ENCODE data around the gene RNF145.

Gene RNF145

DNA sequence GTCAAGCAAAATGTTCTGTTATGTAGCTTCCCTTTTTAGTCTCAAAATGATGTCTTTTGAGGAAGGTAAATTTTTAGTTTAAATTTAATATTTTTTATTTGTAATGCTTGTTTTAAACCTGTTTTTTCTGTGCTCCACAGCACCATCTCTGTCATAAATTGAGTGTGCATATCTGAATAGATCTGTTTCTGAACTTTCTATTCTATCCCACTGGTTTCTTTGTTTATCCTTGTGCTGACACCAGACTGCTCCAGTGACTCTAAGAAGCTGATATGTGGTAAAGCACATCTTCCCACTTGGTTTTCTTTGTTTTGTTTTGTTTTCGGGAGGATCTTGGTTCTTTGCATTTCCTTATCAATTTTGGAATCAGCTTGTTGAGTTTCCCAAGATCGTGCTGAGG lies 7.1 kb upstream of the RNF145 start:
- DNase-seq: no peak

DNA sequence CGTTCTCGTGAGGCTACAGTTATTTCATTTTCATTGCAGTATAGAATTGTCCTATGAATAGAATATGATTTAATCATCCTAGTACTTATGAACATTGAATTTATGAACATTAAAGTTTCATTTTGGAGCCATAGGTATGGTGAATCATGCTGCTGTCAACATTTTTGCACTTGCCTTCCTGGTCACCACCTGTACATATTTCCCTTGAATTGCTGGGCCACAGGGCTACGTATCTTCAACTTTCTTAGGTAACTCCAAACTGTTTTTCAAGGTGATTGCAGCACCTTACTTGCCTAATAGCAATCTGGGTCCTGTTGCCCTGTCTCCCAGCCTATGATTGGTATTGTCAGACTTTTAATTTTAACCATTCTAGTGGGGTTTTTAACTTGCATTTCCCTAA lies 6.5 kb upstream of the RNF145 start:
- DNase-seq: no peak

DNA sequence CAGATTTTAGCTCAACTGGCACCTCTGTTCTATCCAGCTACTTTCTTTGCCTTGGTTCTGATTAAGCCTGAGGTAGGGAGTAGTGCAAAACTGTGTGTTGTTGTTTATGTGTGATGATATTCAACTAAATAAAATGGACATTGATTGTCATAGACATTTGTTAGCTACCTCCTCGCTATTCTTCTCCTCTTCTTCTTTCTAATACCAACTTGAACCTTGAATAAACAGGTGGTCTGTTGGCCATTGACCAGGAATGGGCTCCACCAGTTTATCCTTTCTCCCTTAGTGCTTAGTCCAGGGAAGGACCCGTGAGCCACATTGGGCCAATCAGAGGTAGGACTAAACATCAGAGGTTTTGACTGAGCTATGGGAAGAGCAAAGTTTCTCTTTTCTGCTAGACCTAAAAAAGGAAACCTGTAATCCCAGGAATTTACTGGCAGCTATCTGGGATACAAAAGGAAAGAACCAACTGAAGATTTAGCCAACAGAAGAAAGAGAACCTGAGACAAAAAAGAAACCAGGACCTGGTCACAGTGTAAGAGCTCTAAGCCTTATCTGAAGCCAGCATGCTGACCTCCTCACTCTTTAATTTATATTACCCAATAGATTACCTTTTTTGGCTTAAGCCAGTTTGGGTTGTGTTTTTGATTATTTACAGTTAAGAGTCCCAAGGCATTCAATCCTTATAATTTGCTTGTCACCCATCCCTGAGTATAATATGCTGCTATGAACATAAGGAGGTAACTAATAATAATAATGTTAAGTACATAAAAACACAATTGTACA lies 5.3 kb upstream of the RNF145 start:
- DNase-seq: no peak

- DNase-seq: no peak
Measured at GRCh38 chr5:159212657-159213462, 3.5 kb upstream of the RNF145 start.

DNA sequence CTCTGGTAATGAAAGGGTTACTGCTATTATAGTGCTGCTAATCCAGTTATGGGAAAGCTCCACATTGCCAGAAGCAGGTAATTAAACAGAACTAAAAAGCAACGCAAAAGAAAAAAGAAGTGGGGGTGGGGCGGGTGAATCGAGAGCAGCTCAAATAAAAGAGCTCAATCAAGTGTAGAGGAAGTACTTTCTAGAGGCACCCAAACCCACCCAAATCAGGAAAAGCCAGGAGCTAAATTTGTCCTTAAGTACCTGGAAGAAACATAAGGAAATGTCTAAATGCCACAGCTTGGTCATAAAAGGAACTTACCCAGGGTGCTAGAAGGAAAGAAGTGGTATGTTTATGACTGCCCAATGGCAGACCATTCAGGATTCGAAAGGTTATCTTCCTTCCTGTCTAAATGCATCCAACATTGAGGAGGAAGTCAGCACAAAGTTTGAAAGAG lies 2.4 kb upstream of the RNF145 start:
- DNase-seq: no peak

DNA sequence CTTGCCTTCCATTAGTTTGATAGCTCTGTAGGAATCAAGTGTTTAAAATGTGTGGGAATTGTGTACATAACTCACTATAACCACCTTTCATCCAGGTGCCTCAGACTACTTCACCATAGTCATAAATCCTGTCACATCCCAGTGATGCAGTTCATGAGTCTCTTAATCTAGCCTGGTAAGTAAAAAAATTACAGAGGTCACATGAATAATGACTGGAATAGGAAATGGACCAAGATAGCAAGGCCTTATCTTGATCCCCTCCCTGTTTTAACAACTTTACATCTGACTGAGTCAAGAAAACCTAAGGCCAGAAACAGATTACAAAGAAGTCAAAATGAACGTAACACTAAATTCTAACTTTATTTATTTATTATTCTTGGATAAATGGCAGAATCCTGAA lies 1.5 kb upstream of the RNF145 start:
- no peak for DNase-seq

- DNase-seq: no peak
Measured at GRCh38 chr5:159210210-159210661, 883 bp upstream of the RNF145 start.

GRCh38 chr5:159208514-159209437 lies 577 bp downstream of the RNF145 start:
- peak in 1 of 4 experiments; percentile 6 for DNase-seq

DNA sequence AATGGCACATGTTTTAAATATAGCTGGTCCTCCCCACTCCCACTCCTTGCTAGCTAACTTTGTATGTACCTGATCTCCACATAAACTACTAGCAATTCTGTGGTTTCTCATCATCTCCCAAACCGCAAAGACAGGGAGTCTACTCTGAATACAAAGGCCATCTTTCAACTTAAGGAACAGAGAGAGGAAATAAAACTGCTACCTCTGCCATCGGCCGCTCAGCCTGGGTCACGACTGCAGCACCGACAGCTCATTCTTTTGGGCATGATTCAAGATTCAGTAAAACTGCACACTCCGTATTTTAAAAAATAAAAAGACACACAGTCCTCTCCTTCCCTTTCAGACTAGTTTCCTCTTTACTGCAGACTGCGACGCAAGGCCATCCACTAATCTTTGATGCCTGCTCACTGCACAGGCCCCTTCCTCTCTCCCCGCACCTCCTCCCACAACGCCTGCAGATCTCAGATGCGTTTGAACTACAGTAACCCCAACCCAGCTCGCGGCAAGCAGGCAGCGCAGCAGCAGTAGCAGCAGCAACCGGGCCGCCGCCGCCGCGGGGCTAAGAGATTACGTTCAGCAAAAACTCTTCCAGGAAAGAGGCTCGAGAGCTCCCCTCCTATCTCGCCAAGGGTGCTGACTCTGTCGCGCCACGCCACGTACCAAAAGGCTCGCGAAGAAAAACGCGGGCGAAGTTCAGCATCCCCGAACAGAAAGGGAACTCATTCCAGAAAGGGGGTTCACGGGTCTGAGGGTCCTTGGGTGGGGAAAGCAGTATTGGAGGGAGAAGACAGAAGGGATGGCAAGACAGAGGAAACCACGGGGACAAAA lies 1.5 kb downstream of the RNF145 start:
- peak; percentile 39 to 76 (median 61) for DNase-seq

- DNase-seq: no peak
Measured at GRCh38 chr5:159207222-159207685, 2.1 kb downstream of the RNF145 start.

- DNase-seq: no peak
Measured at GRCh38 chr5:159206818-159207217, 2.5 kb downstream of the RNF145 start.

GRCh38 chr5:159206368-159206767 lies 3.0 kb downstream of the RNF145 start:
- no peak for DNase-seq

DNA sequence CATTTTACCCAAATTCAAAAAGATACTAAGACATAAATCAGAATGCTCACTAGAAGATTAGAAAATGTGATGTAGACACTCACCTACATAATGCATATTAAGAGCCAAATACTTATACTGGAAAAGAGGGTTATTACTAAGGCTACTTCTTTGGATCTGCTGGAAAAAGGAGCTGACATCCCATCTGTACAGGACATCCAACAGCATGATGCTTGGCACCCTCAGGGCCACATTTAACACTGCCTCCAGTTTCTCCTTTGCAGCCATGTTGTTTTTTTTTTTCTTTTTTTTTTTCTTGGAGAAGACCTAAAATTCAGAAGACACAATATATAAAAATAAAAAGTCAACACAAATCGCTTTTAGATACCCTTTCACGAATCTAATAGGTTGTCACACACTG lies 6.0 kb downstream of the RNF145 start:
- DNase-seq: no peak

DNA sequence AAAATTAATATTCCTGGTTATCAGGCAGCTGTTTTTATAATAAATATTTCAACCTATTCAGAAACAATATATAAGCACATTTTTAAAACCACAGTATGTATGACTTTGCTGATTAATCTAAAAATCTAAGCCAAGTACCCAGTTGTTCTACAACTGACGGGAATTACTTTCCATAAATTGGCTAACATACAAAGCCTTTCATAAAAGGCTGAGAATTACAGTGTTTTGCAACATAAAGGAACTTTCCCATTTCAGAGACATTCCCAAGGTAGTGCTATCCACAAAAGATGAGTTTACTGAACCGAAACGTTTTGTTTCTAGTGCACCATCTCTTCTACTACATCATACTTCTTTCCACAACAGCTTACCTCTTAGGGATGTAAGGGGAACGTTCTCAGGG lies 7.2 kb downstream of the RNF145 start:
- DNase-seq: no peak

GRCh38 chr5:159199780-159200179 lies 9.6 kb downstream of the RNF145 start:
- no peak for DNase-seq

- DNase-seq: no peak
Measured at GRCh38 chr5:159199225-159199624, 10.1 kb downstream of the RNF145 start.

DNA sequence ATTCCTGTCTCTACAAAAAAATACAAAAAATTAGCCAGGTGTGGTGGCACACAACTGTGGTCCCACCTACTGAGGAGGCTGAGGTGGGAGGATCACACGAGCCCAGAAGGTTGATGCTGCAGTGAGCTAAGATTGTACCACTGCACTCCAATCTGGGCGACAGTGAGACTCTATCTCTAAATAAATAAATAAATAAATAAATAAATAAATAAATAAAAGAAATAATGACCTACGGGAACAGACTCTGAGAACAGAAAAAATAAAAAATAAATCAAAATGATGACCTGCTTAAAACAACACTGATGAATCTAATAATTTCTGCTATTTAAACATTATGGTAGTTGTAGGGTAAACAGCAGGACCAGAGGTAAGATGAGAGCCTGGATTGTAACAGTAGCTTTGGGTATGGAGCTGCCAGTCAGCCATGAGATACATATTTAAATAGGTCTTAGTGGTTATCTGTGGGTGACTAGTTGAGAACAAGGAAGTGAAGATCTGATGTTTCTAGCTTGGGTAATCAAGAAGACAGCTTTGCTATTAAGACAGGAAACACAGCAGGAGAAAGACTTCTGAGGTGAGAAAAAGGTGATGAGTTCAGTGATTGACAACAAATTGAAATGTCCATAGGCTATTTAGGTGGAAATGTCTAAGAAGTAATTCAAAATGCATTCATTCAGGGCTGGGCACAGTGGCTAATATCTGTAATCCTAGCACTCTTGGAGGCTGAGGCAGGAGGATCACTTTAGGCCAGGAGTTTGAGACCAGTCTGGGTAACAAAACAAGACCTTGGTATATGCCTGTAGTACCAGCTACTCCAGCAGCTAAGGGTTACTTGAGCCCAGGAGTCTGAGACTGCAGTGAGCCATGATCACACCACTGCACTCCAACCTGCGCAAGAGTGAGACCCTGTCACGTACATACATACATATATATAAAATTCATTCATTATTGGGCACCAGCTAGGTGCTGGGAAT lies 11.0 kb downstream of the RNF145 start:
- no peak for DNase-seq

DNA sequence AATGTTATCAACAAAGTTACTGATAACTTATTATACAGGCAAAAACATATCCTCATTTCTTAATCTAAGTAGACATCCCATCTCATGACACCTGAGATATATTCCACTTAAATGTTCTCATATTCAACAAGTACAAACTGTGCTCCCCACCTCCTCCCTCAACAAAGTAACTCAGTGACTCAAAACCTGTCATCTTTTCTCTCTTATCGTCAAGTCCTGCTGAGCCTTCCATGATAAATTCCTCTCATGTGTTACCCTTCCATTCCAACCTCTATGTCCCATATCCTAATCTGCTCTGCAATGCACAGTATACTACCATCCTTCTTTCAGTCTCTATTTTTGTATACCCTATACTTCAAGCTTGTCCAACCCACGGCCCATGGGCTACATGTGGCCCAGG lies 13.6 kb downstream of the RNF145 start:
- no peak for DNase-seq

DNA sequence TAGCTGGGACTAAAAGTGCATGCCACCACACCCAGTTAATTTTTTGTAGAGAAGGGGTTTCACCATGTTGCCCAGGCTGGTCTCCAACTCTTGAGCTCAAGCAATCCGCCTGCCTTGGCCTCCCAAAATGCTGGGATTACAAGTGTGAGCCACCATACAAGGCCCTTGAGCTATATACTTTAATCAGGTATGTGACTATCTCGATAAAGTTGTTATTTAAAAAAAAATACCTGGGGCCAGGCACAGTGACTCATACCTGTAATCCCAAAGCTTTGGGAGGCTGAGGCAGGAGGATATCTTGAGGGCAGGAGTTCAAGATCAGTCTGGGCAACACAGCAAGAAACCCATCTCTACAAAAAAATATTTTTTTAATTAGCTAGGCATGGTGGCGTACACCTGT lies 19.2 kb downstream of the RNF145 start:
- DNase-seq: no peak

DNA sequence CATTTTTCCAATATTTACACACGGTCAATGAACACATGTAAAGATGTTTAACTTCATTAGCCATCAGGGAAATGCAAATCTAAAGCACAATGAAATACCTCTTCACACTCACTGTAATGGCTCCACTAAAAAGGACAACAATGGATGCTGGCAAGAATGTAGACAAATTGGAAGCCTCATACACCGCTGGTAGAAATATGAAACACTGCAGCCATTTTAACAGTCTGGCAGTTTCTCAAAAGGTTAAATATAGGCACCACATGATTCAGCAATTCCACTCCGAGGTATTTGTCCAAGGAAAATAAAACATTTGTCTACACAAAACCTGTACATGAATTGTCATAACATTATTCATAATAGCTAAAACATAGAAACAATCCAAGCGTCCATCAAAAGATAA lies 20.0 kb downstream of the RNF145 start:
- DNase-seq: no peak

DNA sequence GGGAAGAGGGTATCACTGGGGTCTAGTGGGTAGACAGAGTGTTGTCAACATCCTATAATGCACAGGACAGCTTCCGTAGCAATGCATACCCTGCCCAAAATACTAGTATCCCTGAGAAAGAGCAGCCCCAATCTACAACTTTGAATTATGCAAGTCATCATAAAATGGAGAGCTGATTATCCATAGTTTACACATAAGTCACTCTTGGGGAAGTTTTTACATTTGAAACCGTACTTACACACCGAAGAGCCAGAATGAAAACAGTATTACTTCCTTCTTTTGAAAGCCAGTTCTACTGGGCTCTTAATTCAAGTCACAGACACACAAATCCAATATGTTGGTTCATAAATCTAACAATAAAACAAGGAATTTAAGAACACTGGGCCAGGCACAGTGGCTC lies 21.6 kb downstream of the RNF145 start:
- no peak for DNase-seq
